ENCODE measurements around the gene GPRIN3. TPM values are rescaled to one million over a fixed set of nuclear protein-coding genes. Genes with fewer than 3 reads are reported as not detected.
A peak's percentile ranks its signal among the peaks of the same experiment; 100 is the strongest.

Gene GPRIN3
- total RNA-seq, 1 experiment from 2014 or later, result not detected

DNA sequence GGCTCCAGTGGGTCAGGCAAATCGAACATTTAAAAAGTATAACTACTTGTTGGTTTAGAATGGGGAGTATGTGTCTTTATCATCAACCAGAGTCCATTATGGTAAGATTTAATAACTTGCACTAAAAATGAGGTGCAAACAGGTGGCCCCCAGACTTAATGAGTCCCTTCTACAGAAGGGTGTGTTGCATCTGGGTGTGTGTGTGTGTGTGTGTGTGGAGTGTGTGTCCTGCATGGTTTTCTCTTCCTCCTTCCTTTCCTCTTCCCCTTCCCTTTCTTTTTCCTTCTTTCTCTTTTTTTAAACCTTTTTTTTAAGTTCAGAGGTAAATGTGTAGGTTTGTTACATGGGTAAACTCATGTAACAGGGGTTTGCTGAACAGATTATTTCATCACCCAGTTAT lies 53.7 kb downstream of the GPRIN3 start:
- DNase-seq, result no peak
- Histone ChIP-seq H3K27me3 (no peaks in the 10 kb centered on the region), H3K36me3 (no peaks in the 10 kb centered on the region), H3K9me3 (no peaks in the 10 kb centered on the region), H3K4me3 (no peak overlapping the region)

- Histone ChIP-seq H3K27me3 (no peaks in the 10 kb centered on the region), H3K36me3 (no peaks in the 10 kb centered on the region), H3K4me3 (no peak overlapping the region), H3K9me3 (no peaks in the 10 kb centered on the region)
- no peak for DNase-seq
Observed at GRCh38 chr4:89253311-89253710, 54.3 kb downstream of the GPRIN3 start.

DNA sequence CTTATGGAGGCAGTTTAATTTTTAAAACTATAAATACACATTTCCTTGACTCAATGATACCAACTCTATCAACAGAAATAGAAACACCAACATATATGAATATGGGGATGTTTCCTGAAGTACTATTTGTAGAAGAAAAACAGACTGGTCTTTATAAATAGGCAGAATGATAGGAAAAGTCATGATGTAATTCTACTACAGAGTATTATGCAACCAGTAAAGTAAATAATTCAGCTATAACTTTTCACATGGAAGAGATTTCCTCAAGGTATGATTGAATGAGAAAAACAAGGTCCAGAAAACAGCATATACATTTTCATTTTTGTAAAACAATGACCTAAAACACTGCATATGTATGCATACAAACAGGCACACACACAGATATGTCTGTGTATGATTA lies 56.2 kb downstream of the GPRIN3 start:
- no peak for DNase-seq
- H3K36me3 ChIP-seq, result no peaks in the 10 kb centered on the region
- H3K9me3 ChIP-seq, result no peaks in the 10 kb centered on the region
- no peaks in the 10 kb centered on the region for H3K27me3 ChIP-seq
- no peak overlapping the region for H3K4me3 ChIP-seq

- Histone ChIP-seq H3K36me3 (no peaks in the 10 kb centered on the region), H3K9me3 (no peaks in the 10 kb centered on the region), H3K4me3 (no peak overlapping the region), H3K27me3 (no peaks in the 10 kb centered on the region)
- no peak for DNase-seq
Observed at GRCh38 chr4:89249716-89250361, 57.8 kb downstream of the GPRIN3 start.

DNA sequence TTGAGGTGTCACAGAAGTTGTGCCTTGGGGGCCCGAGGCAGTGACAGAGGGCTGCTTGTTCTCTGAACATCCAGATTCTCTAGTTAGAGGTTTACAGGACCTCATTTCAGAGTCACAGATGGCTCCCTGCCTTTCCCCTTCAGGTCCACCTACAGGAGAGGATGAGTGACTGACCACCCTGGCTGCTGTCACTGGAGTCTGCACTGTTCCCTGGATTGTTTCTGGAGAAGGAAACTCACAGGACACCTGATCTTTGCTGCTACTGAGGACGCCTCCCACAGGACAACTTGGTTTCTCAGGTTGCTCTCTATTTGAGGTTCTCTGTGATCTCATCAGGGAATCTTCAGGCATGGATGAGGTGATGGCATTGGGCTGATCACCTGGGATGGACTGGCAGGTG lies 58.3 kb downstream of the GPRIN3 start:
- no peak for DNase-seq
- Histone ChIP-seq H3K9me3 (no peaks in the 10 kb centered on the region), H3K36me3 (no peaks in the 10 kb centered on the region)

GRCh38 chr4:89248879-89249281 lies 58.7 kb downstream of the GPRIN3 start:
- DNase-seq, result no peak
- Histone ChIP-seq H3K4me3 (no peak overlapping the region), H3K36me3 (no peaks in the 10 kb centered on the region), H3K9me3 (no peaks in the 10 kb centered on the region), H3K27me3 (no peaks in the 10 kb centered on the region)

More for the DNA sequence above, 58.3 kb downstream of the GPRIN3 start:
- H3K4me3 ChIP-seq, result no peak overlapping the region
- no peaks in the 10 kb centered on the region for H3K27me3 ChIP-seq

- H3K4me3 ChIP-seq, result no peak overlapping the region
- no peaks in the 10 kb centered on the region for H3K9me3 ChIP-seq
- no peak for DNase-seq
- no peaks in the 10 kb centered on the region for H3K36me3 ChIP-seq
- H3K27me3 ChIP-seq, result no peaks in the 10 kb centered on the region
Observed at GRCh38 chr4:89247951-89248350, 59.6 kb downstream of the GPRIN3 start.

GRCh38 chr4:89245459-89245858 lies 62.1 kb downstream of the GPRIN3 start:
- Histone ChIP-seq H3K36me3 (no peaks in the 10 kb centered on the region), H3K27me3 (no peaks in the 10 kb centered on the region), H3K4me3 (no peak overlapping the region), H3K9me3 (no peaks in the 10 kb centered on the region)
- DNase-seq, result no peak

- no peaks in the 10 kb centered on the region for H3K9me3 ChIP-seq
- H3K27me3 ChIP-seq, result no peaks in the 10 kb centered on the region
- no peaks in the 10 kb centered on the region for H3K36me3 ChIP-seq
- no peak for DNase-seq
- no peak overlapping the region for H3K4me3 ChIP-seq
Observed at GRCh38 chr4:89243733-89244252, 63.8 kb downstream of the GPRIN3 start.

- H3K4me3 ChIP-seq, result no peak overlapping the region
- H3K9me3 ChIP-seq, result no peaks in the 10 kb centered on the region
- no peaks in the 10 kb centered on the region for H3K36me3 ChIP-seq
- no peaks in the 10 kb centered on the region for H3K27me3 ChIP-seq
- DNase-seq, result no peak
Observed at GRCh38 chr4:89242864-89243732, 64.5 kb downstream of the GPRIN3 start.

DNA sequence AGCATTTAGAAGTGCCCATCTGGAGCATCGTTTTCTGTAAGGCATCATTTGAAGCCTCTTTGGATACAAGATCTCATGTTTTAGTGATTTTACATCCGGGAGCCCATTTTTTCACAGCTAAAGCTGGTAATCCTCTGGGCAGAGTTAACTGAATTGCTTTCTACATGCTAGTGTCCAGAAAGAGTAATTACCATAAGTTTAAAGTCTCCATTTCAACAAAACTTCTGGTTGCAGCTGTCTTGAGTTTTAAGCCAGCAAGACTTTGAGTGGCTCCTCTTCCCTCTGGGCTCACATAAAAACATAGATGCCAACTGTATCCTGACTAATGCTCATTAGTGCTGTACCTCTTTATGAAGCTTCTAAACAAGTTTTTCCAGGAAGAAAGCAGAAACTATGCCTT lies 65.4 kb downstream of the GPRIN3 start:
- Histone ChIP-seq H3K36me3 (no peaks in the 10 kb centered on the region), H3K4me3 (no peak overlapping the region), H3K9me3 (no peaks in the 10 kb centered on the region), H3K27me3 (no peaks in the 10 kb centered on the region)
- no peak for DNase-seq

GRCh38 chr4:89230271-89230670 lies 77.3 kb downstream of the GPRIN3 start:
- H3K9me3 ChIP-seq, result no peaks in the 10 kb centered on the region
- H3K36me3 ChIP-seq, result no peaks in the 10 kb centered on the region
- no peak overlapping the region for H3K4me3 ChIP-seq
- no peak for DNase-seq
- H3K27me3 ChIP-seq, result no peaks in the 10 kb centered on the region

- no peak overlapping the region for H3K4me3 ChIP-seq
- H3K9me3 ChIP-seq, result no peaks in the 10 kb centered on the region
- H3K36me3 ChIP-seq, result no peaks in the 10 kb centered on the region
- H3K27me3 ChIP-seq, result no peaks in the 10 kb centered on the region
- DNase-seq, result peak; percentile 35
Observed at GRCh38 chr4:89226665-89227574, 80.7 kb downstream of the GPRIN3 start.

DNA sequence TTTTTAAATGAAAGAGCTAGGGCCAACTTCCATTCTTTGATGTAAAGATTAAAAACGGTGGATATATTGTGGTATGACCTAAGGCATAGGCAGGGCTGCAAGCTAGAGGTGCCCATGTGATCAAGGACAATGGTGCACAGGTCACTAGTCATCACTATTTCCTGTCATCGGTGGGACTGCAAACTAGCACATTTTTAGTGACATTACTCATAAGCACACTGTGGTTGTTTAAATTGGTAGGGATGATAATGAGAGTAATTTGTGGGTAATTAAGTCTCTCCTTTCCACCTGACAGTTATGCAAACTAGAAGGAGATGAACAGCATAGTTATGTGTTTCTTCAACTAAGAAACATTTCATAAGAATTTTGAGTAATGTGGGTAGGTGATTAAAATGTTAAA lies 85.4 kb downstream of the GPRIN3 start:
- H3K36me3 ChIP-seq, result no peaks in the 10 kb centered on the region
- no peaks in the 10 kb centered on the region for H3K27me3 ChIP-seq
- no peak for DNase-seq

DNA sequence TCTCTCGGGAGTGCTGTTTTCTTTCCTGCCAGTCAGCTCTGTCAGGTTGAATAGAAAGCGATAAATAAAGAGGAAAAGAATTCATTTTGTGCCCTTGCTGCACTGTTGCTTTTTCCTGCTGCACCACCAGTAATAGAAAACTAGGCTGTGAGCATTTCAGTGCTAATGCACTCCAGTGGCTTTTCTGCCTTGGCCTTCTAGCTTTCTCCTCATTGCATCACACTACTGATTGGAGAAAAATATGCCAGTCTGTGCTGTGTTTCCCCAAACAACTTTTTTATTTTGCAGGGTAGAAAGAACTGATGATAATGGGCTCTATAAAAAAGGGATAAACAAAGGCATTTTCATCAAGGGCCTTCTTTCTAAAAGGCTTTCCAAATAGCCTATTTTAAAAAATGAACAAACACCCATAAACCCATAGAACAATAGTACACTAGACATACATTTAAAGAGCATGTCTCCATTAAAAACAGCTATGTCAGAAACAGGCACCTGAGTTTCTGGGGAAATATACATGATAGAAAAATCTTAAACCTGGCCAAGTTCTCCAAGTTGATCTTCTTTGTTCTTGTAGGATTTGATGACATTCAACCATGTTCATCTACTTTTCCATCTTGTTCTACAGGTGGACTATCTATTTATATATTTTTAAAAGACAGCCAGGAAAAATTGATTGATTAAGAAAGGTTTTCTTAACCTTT lies 86.3 kb downstream of the GPRIN3 start:
- Histone ChIP-seq H3K27me3 (no peaks in the 10 kb centered on the region), H3K9me3 (no peaks in the 10 kb centered on the region), H3K36me3 (no peaks in the 10 kb centered on the region), H3K4me3 (no peak overlapping the region)
- DNase-seq, result no peak

More for the DNA sequence above, 85.4 kb downstream of the GPRIN3 start:
- H3K9me3 ChIP-seq, result no peaks in the 10 kb centered on the region
- no peak overlapping the region for H3K4me3 ChIP-seq

DNA sequence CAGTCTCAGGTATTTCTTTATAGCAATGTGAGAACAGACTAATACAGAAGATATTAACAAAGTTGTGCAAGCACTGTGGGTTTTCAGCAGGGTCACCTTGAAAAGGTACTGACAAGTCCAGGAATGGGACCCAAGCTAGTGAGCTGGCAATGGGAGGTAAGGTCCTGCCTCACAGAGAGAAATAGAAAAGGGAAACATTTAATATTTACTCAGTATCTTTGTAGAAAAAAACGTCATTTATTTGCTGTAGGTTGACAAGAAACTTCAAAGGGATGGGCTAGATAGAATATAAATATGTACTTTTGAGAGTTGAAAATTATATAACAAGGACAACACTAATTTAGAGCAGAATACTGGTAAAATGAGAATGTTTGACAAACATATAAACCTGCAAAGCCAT lies 89.0 kb downstream of the GPRIN3 start:
- H3K4me3 ChIP-seq, result no peak overlapping the region
- H3K27me3 ChIP-seq, result no peaks in the 10 kb centered on the region
- no peak for DNase-seq
- no peaks in the 10 kb centered on the region for H3K36me3 ChIP-seq
- no peaks in the 10 kb centered on the region for H3K9me3 ChIP-seq
